ENCODE data around the gene GOT2.
"Not testable (repeated sequence)": the region's sequence is repeated elsewhere in the genome, so short reads cannot be mapped to it uniquely, and the experiment has no call there.

Gene GOT2

GRCh38 chr16:58738672-58739296 lies 4.7 kb upstream of the GOT2 start:
- Histone ChIP-seq H3K4me3 (ENCODE audit: low read depth, low read length) (no peak overlapping the region), H3K27ac (no peak overlapping the region), H3K27me3 (ENCODE audit: insufficient read depth, low read depth, severe bottlenecking) (no peaks in the 10 kb centered on the region), H3K9me3 (ENCODE audit: severe bottlenecking) (no peaks in the 10 kb centered on the region), H3K36me3 (peaks cover 3% of the 10 kb centered on the region; the same call in 1 of the 2 replicates)
- no peak for DNase-seq
- TF ChIP-seq CTCF (IDR thresholded peaks at IDR 0.05; ENCODE audit: low read depth, low read length) = no peak

GRCh38 chr16:58736341-58736740 lies 2.2 kb upstream of the GOT2 start:
- peaks cover 13% of the 10 kb centered on the region for H3K36me3 ChIP-seq
- H3K27ac ChIP-seq; H3K9me3 ChIP-seq (ENCODE audit: severe bottlenecking); H3K4me3 ChIP-seq (ENCODE audit: low read depth, low read length); H3K27me3 ChIP-seq (ENCODE audit: insufficient read depth, low read depth, severe bottlenecking); DNase-seq: not testable (repeated sequence)

GRCh38 chr16:58734459-58734787 lies 307 bp upstream of the GOT2 start:
- no peak for DNase-seq
- H3K9me3 ChIP-seq (ENCODE audit: severe bottlenecking) = no peaks in the 10 kb centered on the region
- no peak for TF ChIP-seq CTCF (IDR thresholded peaks at IDR 0.05; ENCODE audit: low read depth, low read length)
- no peaks in the 10 kb centered on the region for H3K27me3 ChIP-seq (ENCODE audit: insufficient read depth, low read depth, severe bottlenecking)
- H3K4me3 ChIP-seq (ENCODE audit: low read depth, low read length) = peak overlapping the region; percentile 77
- H3K36me3 ChIP-seq = peaks cover 18% of the 10 kb centered on the region
- H3K27ac ChIP-seq = peak overlapping the region; percentile 85

- Histone ChIP-seq H3K9me3 (ENCODE audit: severe bottlenecking) (no peaks in the 10 kb centered on the region), H3K4me3 (ENCODE audit: low read depth, low read length) (peak overlapping the region; percentile 77), H3K27ac (peak overlapping the region; percentile 85), H3K36me3 (peaks cover 27% of the 10 kb centered on the region), H3K27me3 (ENCODE audit: insufficient read depth, low read depth, severe bottlenecking) (no peaks in the 10 kb centered on the region)
- no peak for DNase-seq
- no peak for TF ChIP-seq CTCF (IDR thresholded peaks at IDR 0.05; ENCODE audit: low read depth, low read length)
These were observed 857 bp downstream of the GOT2 start for GRCh38 chr16:58733248-58733670.

GRCh38 chr16:58732545-58733247 lies 1.4 kb downstream of the GOT2 start:
- Histone ChIP-seq H3K27ac (peak overlapping the region; percentile 85), H3K9me3 (ENCODE audit: severe bottlenecking) (no peaks in the 10 kb centered on the region), H3K36me3 (peaks cover 29% of the 10 kb centered on the region), H3K27me3 (ENCODE audit: insufficient read depth, low read depth, severe bottlenecking) (no peaks in the 10 kb centered on the region), H3K4me3 (ENCODE audit: low read depth, low read length) (peak overlapping the region; percentile 77)
- TF ChIP-seq CTCF (IDR thresholded peaks at IDR 0.05; ENCODE audit: low read depth, low read length) = no peak
- DNase-seq = peak; percentile 12

- Histone ChIP-seq H3K27ac (no peak overlapping the region), H3K9me3 (ENCODE audit: severe bottlenecking) (no peaks in the 10 kb centered on the region), H3K27me3 (ENCODE audit: insufficient read depth, low read depth, severe bottlenecking) (no peaks in the 10 kb centered on the region), H3K36me3 (peaks cover 29% of the 10 kb centered on the region), H3K4me3 (ENCODE audit: low read depth, low read length) (no peak overlapping the region)
- no peak for DNase-seq
- no peak for TF ChIP-seq CTCF (IDR thresholded peaks at IDR 0.05; ENCODE audit: low read depth, low read length)
These were observed 3.3 kb downstream of the GOT2 start for GRCh38 chr16:58730724-58731370.
